SK-N-MC (cell line): ENCODE measurements around the gene OR8H3.

ENCODE experiments used
- EZH2 ChIP-seq: fragments of 200-600 bp; sonication (generic); IDR thresholded peaks from one replicate; pipeline ENCODE4 v1.6.1; 2017; ENCODE audit warnings: antibody characterized with exemption
- FOXP2 ChIP-seq: optimal IDR thresholded peaks from 2 replicates; pipeline ENCODE3; 2011; ENCODE audit warnings: mild to moderate bottlenecking, moderate library complexity; ENCODE audit not compliant: insufficient read depth; ENCODE audit errors: extremely low read length, control extremely low read depth
- POLR2AphosphoS5 ChIP-seq: IDR thresholded peaks from 2 replicates; pipeline ENCODE4 v1.6.1; 2012; ENCODE audit warnings: mild to moderate bottlenecking, low read depth, low read length, borderline replicate concordance

- TF ChIP-seq FOXP2 (no peak), POLR2AphosphoS5 (no peak), EZH2 (no peak)
Measured at GRCh38 chr11:56163804-56164203, 41.6 kb downstream of the OR8H3 start.
